Transverse colon (tissue), 4 donors: ENCODE results near the gene PTGIS. TPM values are rescaled to one million over a fixed set of nuclear protein-coding genes. Genes with fewer than 3 reads are reported as not detected.

Experiments
- DNase-seq: peaks from one replicate; pipeline ENCODE4 v3.0.0-alpha.2; 2019
- H3K27ac ChIP-seq, 4 donors: fragments of 200-600 bp; sonication (generic); 2 replicates each; pipeline ENCODE4 v1.5.1; 2016 to 2018; ENCODE audit warnings: inconsistent platforms in 4 of 4
- H3K27me3 ChIP-seq: fragments of 200-600 bp; sonication (generic); 2 replicates; pipeline ENCODE4 v1.5.1; 2017; ENCODE audit warnings: inconsistent platforms
- H3K36me3 ChIP-seq, 4 donors: fragments of 200-600 bp; sonication (generic); 2 replicates each; pipeline ENCODE4 v1.5.1; 2017 to 2019; ENCODE audit warnings: inconsistent platforms in 4 of 4
- H3K4me1 ChIP-seq, 4 donors: fragments of 200-600 bp; sonication (generic); 2 replicates each; pipeline ENCODE4 v1.5.1; 2017 to 2020; ENCODE audit warnings: inconsistent platforms in 4 of 4
- H3K4me3 ChIP-seq, 4 donors: fragments of 200-600 bp; sonication (generic); 1 replicate in 1 of 4; 2 replicates in 3 of 4; pipeline versions ENCODE4 v1.5.1 to v1.6.1; 2017 to 2019; ENCODE audit warnings: inconsistent platforms in 4 of 4
- H3K9me3 ChIP-seq, 2 donors: fragments of 200-600 bp; sonication (generic); 2 replicates each; pipeline ENCODE4 v1.5.1; 2017 to 2019; ENCODE audit warnings: inconsistent platforms in 2 of 2
- CTCF ChIP-seq, 5 experiments: fragments of 200-600 bp in 3 of 5; fragments of 450-650 bp in 2 of 5; sonication (generic) in 3 of 5; IDR thresholded peaks; 1 replicate in 2 of 5; 2 replicates in 3 of 5; pipeline ENCODE4 v1.5.1; 2016 to 2017; ENCODE audit warnings: antibody characterized with exemption in 5 of 5, inconsistent platforms in 3 of 5, mild to moderate bottlenecking in 2 of 5, moderate library complexity in 1 of 5
- EP300 ChIP-seq: sonication (generic); formaldehyde crosslinking; IDR thresholded peaks from one replicate; pipeline ENCODE4 v1.6.1; 2017; ENCODE audit warnings: antibody characterized with exemption, low read depth
- POLR2A ChIP-seq: fragments of 450-650 bp; IDR thresholded peaks from one replicate; pipeline ENCODE4 v1.6.1; 2016; ENCODE audit warnings: antibody characterized with exemption, mild to moderate bottlenecking, moderate library complexity
- POLR2AphosphoS5 ChIP-seq, 3 donors: sonication (generic); formaldehyde crosslinking; IDR thresholded peaks; one replicate each; pipeline ENCODE4 v1.6.1; 2016; ENCODE audit warnings: antibody characterized with exemption in 3 of 3
- WGBS, 2 donors: methylation state at CpG; one replicate each; pipeline ENCODE4 v1.1.5; 2018; ENCODE audit warnings: low coverage in 1 of 2; 5-methylcytosine and 5-hydroxymethylcytosine counted together
- in situ Hi-C, 4 donors: fragments of 200-750 bp; cut with MboI; loops; one replicate each; pipeline versions ENCODE4 v1.15.0 to v1.15.1; 2017; ENCODE audit warnings: low sequenced_read_pairs in 3 of 4, low pct_ligation_motif_present in 1 of 4, low pct_unique_long_range_greater_than_20kb in 1 of 4
- intact Hi-C: fragments of 100-400 bp; cut with DNase I; formaldehyde crosslinking; loops from one replicate; pipeline ENCODE4 v1.15.1; 2023; ENCODE audit warnings: low total_unique reads
- total RNA-seq, 4 donors: library from RNA; depleted of rRNA; stranded (reverse); fragments of >200 nt; gene quantifications; one replicate each; pipeline ENCODE4 v1.1.0, GENCODE V29; 2016

PTGIS gene
- total RNA-seq, 4 donors from 2014 or later, result 9.4 to 22.3 (median 15.6) TPM

DNA sequence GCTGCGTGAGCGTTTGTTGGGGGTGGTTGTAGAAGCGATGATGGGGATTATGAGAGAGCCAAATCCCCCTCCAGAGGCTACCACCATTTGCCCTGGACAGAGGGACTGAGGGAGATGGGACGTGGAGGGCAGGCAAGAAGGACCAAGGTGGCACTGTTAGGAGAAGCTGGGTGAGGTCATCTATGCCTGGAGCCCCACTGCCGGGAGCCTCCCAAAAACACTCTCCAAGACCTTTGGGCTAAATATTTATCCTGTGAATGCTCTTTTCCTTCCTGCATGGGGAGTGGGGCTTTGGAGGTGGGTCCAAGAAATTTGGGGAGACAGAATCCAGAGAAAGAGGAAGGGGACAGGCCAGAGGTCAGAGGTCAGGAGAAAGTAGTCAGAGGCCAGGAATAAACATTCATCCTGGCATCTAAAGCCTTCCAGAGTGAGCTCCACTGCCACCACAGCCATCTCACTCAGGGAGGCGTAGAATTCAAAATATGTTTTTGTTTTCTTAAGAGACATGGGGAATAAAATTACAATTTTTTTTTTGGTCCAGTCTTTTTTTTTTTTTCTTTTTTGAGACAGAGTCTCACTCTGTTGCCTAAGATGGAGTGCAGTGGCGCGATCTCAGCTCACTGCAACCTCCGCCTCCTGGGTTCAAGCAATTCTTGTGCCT, 17.8 kb upstream of the PTGIS start:
- no peaks in the 10 kb centered on the region for H3K27me3 ChIP-seq
- no peaks in the 10 kb centered on the region for H3K36me3 ChIP-seq
- H3K4me1 ChIP-seq, result peaks cover 0 to 29% (median 17%) of the 10 kb centered on the region in 4 donors
- no peaks in the 10 kb centered on the region for H3K9me3 ChIP-seq
- TF ChIP-seq POLR2A, result no peak
- TF ChIP-seq POLR2AphosphoS5 (IDR thresholded peaks at IDR 0.05), result no peak
- TF ChIP-seq CTCF (IDR thresholded peaks at IDR 0.05), result no peak
- no peak for TF ChIP-seq EP300
- intact Hi-C loops (no loop called here), in situ Hi-C loops (no loop called here)
- peak overlapping the region; percentile 32 to 86 (median 68) for H3K27ac ChIP-seq
- H3K4me3 ChIP-seq, result no peak overlapping the region
- DNase-seq, result no peak
- 81 to 100% methylated on average over 2 to 9 of the region's 9 CpGs for WGBS, 2 donors

DNA sequence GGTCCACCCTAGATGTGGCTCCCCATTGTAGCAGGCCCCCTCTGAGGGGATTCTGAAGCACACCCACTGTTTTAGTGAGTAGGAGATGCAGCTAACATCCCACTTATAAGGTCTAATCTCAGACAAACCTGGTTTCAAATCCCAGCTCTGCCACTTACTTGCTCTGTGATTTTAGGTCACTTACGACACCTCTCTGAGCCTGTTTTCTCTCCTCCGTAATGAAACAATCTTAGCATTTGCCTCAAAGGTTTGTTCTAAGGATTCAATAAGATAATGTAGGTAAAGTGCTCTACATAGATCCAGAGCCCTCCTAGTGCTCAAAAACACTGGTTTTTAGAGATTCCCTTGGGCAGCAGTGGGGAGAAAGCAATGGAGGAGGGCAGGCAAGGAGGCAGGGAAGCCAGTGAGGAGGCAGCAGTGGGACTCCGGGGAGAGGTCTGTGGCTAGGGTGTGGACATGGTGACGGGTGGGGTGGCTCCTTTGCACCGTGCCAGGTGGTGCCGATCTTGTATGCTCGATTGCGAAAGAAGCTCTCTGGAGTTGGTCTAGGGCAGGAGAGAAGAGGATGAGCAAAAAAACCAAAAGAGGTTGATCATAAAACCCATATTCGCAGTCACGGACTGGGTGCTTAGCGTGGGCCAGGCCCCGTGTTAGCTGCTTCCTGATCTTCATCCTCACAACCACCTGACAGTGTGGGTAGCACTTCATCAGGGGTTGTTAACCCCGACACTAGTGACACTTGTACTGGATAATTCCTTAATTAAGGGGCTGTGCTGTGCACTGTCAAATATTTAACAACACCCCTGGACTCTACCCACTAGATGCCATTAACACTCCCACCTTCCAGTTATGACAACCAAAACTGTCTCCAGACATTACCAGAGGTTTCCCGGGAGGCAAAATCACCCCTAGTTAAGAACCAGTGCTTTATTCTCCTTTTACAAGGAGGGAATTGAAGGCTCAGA, 16.8 kb upstream of the PTGIS start:
- peak; percentile 51 for DNase-seq
- WGBS, 2 donors, result 63 to 67% methylated on average over 5 to 14 of the region's 14 CpGs
- Histone ChIP-seq H3K36me3 (no peaks in the 10 kb centered on the region), H3K4me3 (no peak overlapping the region), H3K27me3 (no peaks in the 10 kb centered on the region), H3K4me1 (peaks cover 9 to 36% (median 20%) of the 10 kb centered on the region in 4 donors), H3K9me3 (no peaks in the 10 kb centered on the region), H3K27ac (peak overlapping the region; percentile 32 to 86 (median 68))
- TF ChIP-seq EP300 (no peak), POLR2AphosphoS5 (IDR thresholded peaks at IDR 0.05) (no peak), CTCF (IDR thresholded peaks at IDR 0.05) (no peak), POLR2A (no peak)
- in situ Hi-C loops (no loop called here), intact Hi-C loops (no loop called here)

DNA sequence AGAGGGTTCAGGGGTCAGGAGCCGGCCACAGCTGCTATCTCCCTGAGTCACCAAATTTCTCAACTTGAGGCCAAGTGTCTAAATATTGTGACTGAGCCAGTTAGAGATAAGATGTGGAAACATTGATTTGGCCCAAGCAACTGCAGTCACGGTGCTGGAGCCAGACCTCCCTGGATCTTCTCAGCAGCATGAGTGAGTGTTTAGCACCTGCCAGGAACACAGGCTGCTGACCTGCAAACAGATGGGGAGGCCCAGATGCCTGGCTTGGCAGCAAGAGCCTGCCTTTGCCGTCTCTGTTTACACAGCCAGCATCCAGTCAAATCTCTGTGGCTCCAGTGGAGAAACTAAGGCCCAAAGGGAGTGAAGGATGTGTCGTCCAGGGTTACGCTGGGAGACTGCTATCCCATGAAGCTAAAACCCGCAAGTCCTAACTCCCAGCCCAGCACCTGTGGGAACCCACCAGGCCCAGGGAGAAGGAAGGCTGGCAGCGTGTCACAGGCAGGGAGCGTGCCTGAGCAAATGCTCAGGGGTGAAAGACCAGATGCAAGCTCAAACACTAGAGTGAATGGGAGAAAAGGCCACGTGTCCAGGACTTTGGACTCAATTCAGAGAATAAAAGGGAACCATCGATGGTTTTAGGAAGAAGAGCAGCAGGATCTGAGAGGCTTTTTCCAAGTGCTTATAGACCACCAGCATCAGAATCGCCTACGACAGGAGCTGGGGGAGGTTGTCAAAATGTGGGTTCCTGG, 15.9 kb upstream of the PTGIS start:
- peaks cover 9 to 36% (median 20%) of the 10 kb centered on the region in 4 donors for H3K4me1 ChIP-seq

More for the DNA sequence above, 15.9 kb upstream of the PTGIS start:
- Histone ChIP-seq H3K4me3 (no peak overlapping the region), H3K9me3 (no peaks in the 10 kb centered on the region), H3K27me3 (no peaks in the 10 kb centered on the region), H3K27ac (peak overlapping the region; percentile 32 to 86 (median 68)), H3K36me3 (no peaks in the 10 kb centered on the region)
- 39 to 54% methylated on average over 5 to 12 of the region's 12 CpGs for WGBS, 2 donors
- intact Hi-C loops (no loop called here), in situ Hi-C loops (no loop called here)
- DNase-seq, result peak; percentile 50
- TF ChIP-seq POLR2AphosphoS5 (IDR thresholded peaks at IDR 0.05) (peak in 2 of 3 donors; percentile 51 to 68), CTCF (IDR thresholded peaks at IDR 0.05) (peak in 1 of 5 experiments; percentile 6), EP300 (no peak), POLR2A (no peak)
